Epithelial cell of proximal tubule (primary cell): ENCODE data around the gene FBLN2. TPM values are rescaled to one million over a fixed set of nuclear protein-coding genes. Genes with fewer than 3 reads are reported as not detected.

Source experiments
- DNase-seq: peaks from one replicate; pipeline ENCODE4 v3.0.0-alpha.2; 2011; ENCODE audit warnings: low read depth
- H3K4me3 ChIP-seq: 2 replicates; pipeline ENCODE4 v1.5.1; 2011; ENCODE audit warnings: low read depth, mild to moderate bottlenecking, low read length
- CTCF ChIP-seq: conservative IDR thresholded peaks from 2 replicates; pipeline ENCODE4 v1.5.1; 2012; ENCODE audit warnings: low read depth, mild to moderate bottlenecking, low read length
- total RNA-seq: library from RNA; depleted of rRNA; stranded (reverse); fragments of >200 nt; gene quantifications from 2 replicates; pipeline ENCODE4 v1.2.3, GENCODE V29; 2015

Gene FBLN2
- total RNA-seq, 1 donor from 2014 or later, result 1.1 TPM

DNA sequence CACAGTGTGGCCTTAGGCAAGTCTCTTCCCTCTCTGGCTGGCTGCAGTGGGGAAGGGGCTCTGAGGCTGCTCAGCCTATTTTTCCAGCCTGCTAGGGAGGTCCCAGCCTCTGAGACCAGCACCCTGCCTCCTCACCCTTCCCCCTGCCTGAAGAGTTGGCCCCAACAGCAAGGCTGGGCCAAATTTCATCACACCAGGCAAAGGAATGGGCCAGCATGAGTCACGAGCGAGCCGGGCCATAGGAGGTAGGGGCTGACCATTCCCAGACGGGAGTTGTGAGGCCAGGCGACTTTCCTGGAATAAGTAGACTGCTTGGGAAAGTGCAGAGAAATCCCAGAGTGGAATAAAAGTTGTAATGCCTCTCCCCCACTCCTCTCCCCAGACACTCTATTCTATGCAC lies 5.7 kb upstream of the FBLN2 start:
- DNase-seq, result no peak
- TF ChIP-seq CTCF, result no peak
- no peak overlapping the region for H3K4me3 ChIP-seq

GRCh38 chr3:13544293-13544831 lies 4.6 kb upstream of the FBLN2 start:
- no peak for DNase-seq
- no peak overlapping the region for H3K4me3 ChIP-seq
- no peak for TF ChIP-seq CTCF

DNA sequence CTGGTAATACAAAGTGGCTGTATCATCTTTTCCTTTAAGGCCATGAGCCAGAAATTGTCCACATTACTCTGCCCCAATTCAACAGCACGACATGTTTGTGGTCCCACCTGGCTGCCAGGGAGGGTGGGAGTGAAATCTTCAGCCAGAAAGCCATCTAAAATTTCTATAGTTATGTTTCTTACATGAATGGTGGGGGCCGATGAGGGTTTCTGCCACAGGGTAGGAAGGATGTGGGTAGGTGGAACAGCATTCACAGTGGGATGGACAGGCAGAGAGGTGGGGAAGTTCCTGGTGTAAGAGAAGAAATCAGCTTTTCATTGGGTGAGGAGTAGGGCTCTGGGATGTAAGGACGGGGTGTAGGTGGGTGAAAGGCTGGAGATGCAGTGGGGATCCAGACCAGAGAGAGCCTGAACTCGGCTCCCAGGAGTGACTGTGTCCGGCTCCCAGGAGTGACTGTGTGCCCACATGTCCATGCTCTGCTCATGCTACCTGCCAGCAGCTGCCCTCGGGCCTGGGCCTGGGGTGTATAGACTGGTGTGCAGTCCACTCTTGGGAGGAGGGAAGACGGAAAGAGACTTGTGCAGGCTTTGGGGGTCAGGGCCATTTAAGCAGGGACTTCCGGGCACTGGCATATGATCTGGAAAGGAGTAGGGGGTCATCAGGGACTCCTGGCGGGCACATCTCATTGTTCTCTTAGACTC lies 3.8 kb upstream of the FBLN2 start:
- no peak for TF ChIP-seq CTCF
- no peak for DNase-seq
- no peak overlapping the region for H3K4me3 ChIP-seq

- DNase-seq, result no peak
- TF ChIP-seq CTCF, result no peak
- no peak overlapping the region for H3K4me3 ChIP-seq
These were observed 2.9 kb upstream of the FBLN2 start for GRCh38 chr3:13545952-13546454.

GRCh38 chr3:13546667-13547171 lies 2.2 kb upstream of the FBLN2 start:
- H3K4me3 ChIP-seq, result no peak overlapping the region
- no peak for TF ChIP-seq CTCF
- no peak for DNase-seq

DNA sequence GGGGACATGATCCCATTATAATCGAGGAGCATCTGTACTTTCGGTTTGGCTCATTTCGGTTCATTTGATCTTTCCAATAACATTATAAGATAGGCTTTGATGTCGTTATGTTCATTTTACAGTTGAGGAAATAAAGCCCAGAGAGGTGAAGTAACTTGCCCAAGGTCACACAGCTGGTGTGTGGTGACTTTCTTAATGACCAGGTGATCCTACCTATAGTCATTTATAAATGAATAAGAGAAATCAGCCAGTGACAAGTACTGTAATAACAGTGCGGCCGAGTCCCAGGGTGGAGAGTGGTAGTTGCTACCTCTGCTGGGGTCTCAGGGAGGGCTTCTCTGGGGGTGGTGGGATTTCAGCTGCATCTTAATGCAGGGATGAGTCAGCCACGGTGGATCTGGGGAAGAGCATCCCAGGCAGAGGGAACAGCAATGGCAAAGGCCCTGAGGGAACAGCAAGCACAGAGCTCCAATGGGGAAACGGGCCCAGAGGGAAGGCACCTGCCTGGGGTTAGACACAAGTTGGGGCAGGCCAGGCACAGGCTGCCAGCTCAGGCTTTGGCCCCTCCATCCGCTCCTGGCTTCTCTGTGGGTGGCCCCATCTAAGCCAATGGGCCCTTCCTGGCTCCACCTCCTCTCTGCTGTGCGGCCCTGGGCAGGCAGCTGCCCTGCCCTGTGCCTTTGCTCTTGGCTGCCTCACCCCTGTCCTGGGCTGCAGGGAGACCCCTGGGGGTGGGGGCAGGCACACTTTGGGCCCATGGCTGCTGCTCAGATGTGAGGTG lies 1.1 kb upstream of the FBLN2 start:
- no peak overlapping the region for H3K4me3 ChIP-seq
- no peak for TF ChIP-seq CTCF
- DNase-seq, result no peak
